T-cell (primary cell): ENCODE data around the gene PDIA5. TPM values are rescaled to one million over a fixed set of nuclear protein-coding genes. Genes with fewer than 3 reads are reported as not detected.

Source experiments
- ATAC-seq, 4 experiments: fragments of 200-7000 bp in 3 of 4; fragments of 150-1000 bp in 1 of 4; cut with Tn5 transposase; replicated peaks in 1 of 4; 1 replicate in 3 of 4; 2 replicates in 1 of 4; pipeline ENCODE4 v1.10.0; 2021; ENCODE audit warnings: moderate library complexity in 3 of 4, mild to moderate bottlenecking in 2 of 4, moderate number of reproducible peaks in 1 of 4
- CTCF ChIA-PET, 2 donors: fragments of 300-600 bp; sonication (Branson Sonifier 250); formaldehyde crosslinking; loops; one replicate each; lab custom pipeline; 2022; ENCODE audit warnings: antibody characterized with exemption in 2 of 2; lab: Charles Lee
- POLR2A ChIA-PET, 2 donors: fragments of 300-600 bp; sonication (Branson Sonifier 250); formaldehyde crosslinking; loops; one replicate each; lab custom pipeline; 2022; ENCODE audit warnings: antibody characterized with exemption in 2 of 2; lab: Charles Lee
- DNase-seq, 35 experiments: peaks; one replicate each; pipeline versions ENCODE4 v3.0.0 to v3.0.0-alpha.2; 2013 to 2023
- H3K27ac ChIP-seq: one replicate; pipeline ENCODE4 v1.5.1; 2013; ENCODE audit warnings: low read length
- H3K27me3 ChIP-seq, 2 experiments: replicated peaks in 1 of 2; 1 replicate in 1 of 2; 2 replicates in 1 of 2; pipeline versions ENCODE4 v1.6.1 to v1.7.0; 2013; ENCODE audit warnings: low read length in 1 of 2, mixed read lengths in 1 of 2; ENCODE audit not compliant: control insufficient read depth in 2 of 2, insufficient read depth in 2 of 2; ENCODE audit errors: extremely low read depth in 1 of 2
- H3K36me3 ChIP-seq, 2 donors: 1 replicate in 1 of 2; 2 replicates in 1 of 2; pipeline versions ENCODE4 v1.6.1 to v1.7.0; 2013; ENCODE audit warnings: low read length in 1 of 2; ENCODE audit not compliant: control insufficient read depth in 2 of 2, insufficient read depth in 1 of 2; ENCODE audit errors: extremely low read depth in 1 of 2
- H3K4me1 ChIP-seq, 2 experiments: 1 replicate in 1 of 2; 2 replicates in 1 of 2; pipeline versions ENCODE4 v1.6.1 to v1.7.0; 2013; ENCODE audit warnings: low read length in 2 of 2, mixed read lengths in 1 of 2; ENCODE audit not compliant: insufficient read depth in 2 of 2, control insufficient read depth in 1 of 2; ENCODE audit errors: extremely low read depth in 1 of 2
- H3K4me3 ChIP-seq, 2 donors: 1 replicate in 1 of 2; 2 replicates in 1 of 2; pipeline versions ENCODE4 v1.5.1 to v1.7.0; 2013; ENCODE audit warnings: mild to moderate bottlenecking in 2 of 2, low read length in 1 of 2, moderate library complexity in 1 of 2; ENCODE audit not compliant: control insufficient read depth in 1 of 2; ENCODE audit errors: extremely low read depth in 1 of 2
- H3K9me3 ChIP-seq: 2 replicates; pipeline ENCODE4 v1.7.0; 2013
- H3K27ac Mint-ChIP-seq, 2 donors: one replicate each; pipeline ENCODE4 v1.8.0; 2020 to 2021; ENCODE audit warnings: mild to moderate bottlenecking in 2 of 2, mixed read lengths in 2 of 2
- H3K27me3 Mint-ChIP-seq, 2 donors: one replicate each; pipeline ENCODE4 v1.8.0; 2021 to 2022; ENCODE audit warnings: mixed read lengths in 2 of 2
- H3K36me3 Mint-ChIP-seq: one replicate; pipeline ENCODE4 v1.8.0; 2021; ENCODE audit warnings: mixed read lengths
- H3K4me1 Mint-ChIP-seq, 3 donors: one replicate each; pipeline ENCODE4 v1.8.0; 2020 to 2022; ENCODE audit warnings: mixed read lengths in 3 of 3, mild to moderate bottlenecking in 1 of 3
- H3K4me3 Mint-ChIP-seq, 3 donors: one replicate each; pipeline ENCODE4 v1.8.0; 2020 to 2022; ENCODE audit warnings: mild to moderate bottlenecking in 3 of 3, mixed read lengths in 3 of 3, moderate library complexity in 3 of 3
- H3K9me3 Mint-ChIP-seq, 3 donors: one replicate each; pipeline ENCODE4 v1.8.0; 2020 to 2022; ENCODE audit warnings: mixed read lengths in 3 of 3
- WGBS: methylation state at CpG from one replicate; pipeline ENCODE4 v1.1.5; 2013; ENCODE audit warnings: missing lambda C conversion rate; ENCODE audit not compliant: insufficient coverage; 5-methylcytosine and 5-hydroxymethylcytosine counted together
- total RNA-seq, 35 experiments: library from RNA in 6 of 35; stranded (reverse) in 6 of 35; fragments of 120-200 nt in 1 of 35; gene quantifications; one replicate each; pipeline versions ENCODE4 v1.2.1 to v1.2.4 and lab custom pipeline; 2013 to 2026

Gene PDIA5
- total RNA-seq, 5 donors from 2014 or later (not counting 1 experiment from before 2014, with no cell fraction given), result 5.4 to 8.2 (median 7.0) TPM

DNA sequence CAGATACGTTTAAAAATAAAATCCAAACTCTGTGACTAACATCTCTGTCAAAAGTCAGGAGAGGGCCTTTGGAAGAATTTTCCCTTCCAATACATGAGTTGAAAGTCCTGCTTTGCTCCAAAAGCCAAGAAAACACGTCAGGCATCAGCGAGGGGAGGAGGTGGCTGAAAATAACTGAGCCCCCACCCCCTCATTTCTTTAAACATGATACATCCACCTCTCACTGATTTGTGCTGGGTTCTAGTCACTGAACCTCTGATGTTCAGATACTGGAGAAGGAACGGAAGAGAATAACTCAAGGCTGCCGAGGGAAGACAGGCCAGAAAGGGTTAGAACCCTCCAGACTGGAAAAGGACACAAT lies 29.8 kb upstream of the PDIA5 start:
- Mint-ChIP-seq H3K4me3 (no peak overlapping the region), H3K9me3 (no peaks in the 10 kb centered on the region), H3K27ac (no peak overlapping the region), H3K4me1 (no peaks in the 10 kb centered on the region), H3K36me3 (no peaks in the 10 kb centered on the region), H3K27me3 (peaks cover 54 to 55% of the 10 kb centered on the region in 2 donors)
- ATAC-seq (no peak), DNase-seq (no peak)
- ChIA-PET CTCF (interaction anchor here in 1 of 2 donors (1.5 kb wide), 1 partner anchor 9 kb away, joined by 4 read pairs; no protein-coding TSS in a partner anchor), POLR2A (no interaction called here)
- H3K4me3 ChIP-seq, result no peak overlapping the region
- no peaks in the 10 kb centered on the region for H3K36me3 ChIP-seq
- H3K4me1 ChIP-seq, result no peaks in the 10 kb centered on the region
- no peaks in the 10 kb centered on the region for H3K9me3 ChIP-seq
- H3K27me3 ChIP-seq, result peaks cover 0 to 12% of the 10 kb centered on the region in 2 experiments
- H3K27ac ChIP-seq, result no peak overlapping the region
- no CpG with 5 or more reads among the region's 5 CpGs for WGBS

DNA sequence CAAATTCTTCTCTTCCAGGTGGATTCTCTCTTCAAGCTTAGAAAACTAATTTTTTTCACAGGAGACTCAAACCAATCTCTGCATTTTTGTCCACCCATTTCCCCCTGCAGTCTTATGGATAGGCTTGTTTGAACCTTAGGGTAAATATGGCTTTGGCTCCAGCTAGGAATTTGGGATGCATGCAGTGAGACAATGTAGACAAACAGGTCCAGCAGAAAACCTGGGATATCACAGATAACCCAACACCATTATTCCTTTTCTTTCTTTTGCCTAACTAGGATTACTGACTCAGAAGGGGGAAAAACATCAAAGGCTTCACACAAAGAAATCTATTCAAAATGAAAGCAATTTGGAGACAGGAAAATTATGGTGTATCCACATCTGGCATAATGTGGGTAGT lies 28.1 kb upstream of the PDIA5 start:
- DNase-seq (no peak), ATAC-seq (no peak)
- H3K27me3 Mint-ChIP-seq, result peaks cover 55% of the 10 kb centered on the region in 2 donors
- H3K36me3 Mint-ChIP-seq, result no peaks in the 10 kb centered on the region
- Histone ChIP-seq H3K27me3 (peaks cover 0 to 11% of the 10 kb centered on the region in 2 experiments), H3K36me3 (no peaks in the 10 kb centered on the region), H3K27ac (no peak overlapping the region), H3K9me3 (no peaks in the 10 kb centered on the region), H3K4me1 (no peaks in the 10 kb centered on the region), H3K4me3 (no peak overlapping the region)
- H3K27ac Mint-ChIP-seq, result no peak overlapping the region
- no peaks in the 10 kb centered on the region for H3K9me3 Mint-ChIP-seq
- H3K4me1 Mint-ChIP-seq, result no peaks in the 10 kb centered on the region
- POLR2A ChIA-PET, result no interaction called here
- CTCF ChIA-PET, result no interaction called here
- no peak overlapping the region for H3K4me3 Mint-ChIP-seq

DNA sequence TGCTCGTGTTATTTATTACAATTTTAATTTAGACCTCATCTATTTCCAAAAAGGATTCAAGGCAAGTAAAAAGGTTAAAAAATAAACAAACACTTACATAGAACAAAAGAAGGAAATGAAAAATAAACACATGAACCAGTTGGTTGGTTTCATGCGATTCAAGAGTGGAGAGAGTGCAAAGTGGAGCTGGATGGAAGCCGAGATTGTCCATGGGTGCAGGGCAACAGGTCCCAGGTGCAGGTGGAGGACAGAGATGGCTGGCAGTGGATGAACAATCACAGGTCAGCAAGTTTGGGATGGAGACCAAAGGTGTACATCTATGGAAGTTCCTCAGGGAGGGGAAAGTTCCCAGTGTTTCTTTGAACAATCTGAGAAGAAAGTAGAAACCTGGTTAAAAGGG lies 27.6 kb upstream of the PDIA5 start:
- no peaks in the 10 kb centered on the region for H3K4me1 Mint-ChIP-seq
- no peak overlapping the region for H3K27ac Mint-ChIP-seq
- CTCF ChIA-PET, result no interaction called here
- DNase-seq (no peak), ATAC-seq (no peak)
- no peaks in the 10 kb centered on the region for H3K4me1 ChIP-seq
- H3K27me3 Mint-ChIP-seq, result peaks cover 52 to 55% of the 10 kb centered on the region in 2 donors
- no peak overlapping the region for H3K4me3 ChIP-seq
- H3K9me3 Mint-ChIP-seq, result no peaks in the 10 kb centered on the region
- no peak overlapping the region for H3K4me3 Mint-ChIP-seq
- no peak overlapping the region for H3K27ac ChIP-seq
- no peaks in the 10 kb centered on the region for H3K9me3 ChIP-seq
- WGBS, result 95% methylated on average over 2 of the region's 3 CpGs
- H3K36me3 Mint-ChIP-seq, result no peaks in the 10 kb centered on the region
- H3K36me3 ChIP-seq, result no peaks in the 10 kb centered on the region
- H3K27me3 ChIP-seq, result peaks cover 0 to 11% of the 10 kb centered on the region in 2 experiments
- POLR2A ChIA-PET, result no interaction called here

DNA sequence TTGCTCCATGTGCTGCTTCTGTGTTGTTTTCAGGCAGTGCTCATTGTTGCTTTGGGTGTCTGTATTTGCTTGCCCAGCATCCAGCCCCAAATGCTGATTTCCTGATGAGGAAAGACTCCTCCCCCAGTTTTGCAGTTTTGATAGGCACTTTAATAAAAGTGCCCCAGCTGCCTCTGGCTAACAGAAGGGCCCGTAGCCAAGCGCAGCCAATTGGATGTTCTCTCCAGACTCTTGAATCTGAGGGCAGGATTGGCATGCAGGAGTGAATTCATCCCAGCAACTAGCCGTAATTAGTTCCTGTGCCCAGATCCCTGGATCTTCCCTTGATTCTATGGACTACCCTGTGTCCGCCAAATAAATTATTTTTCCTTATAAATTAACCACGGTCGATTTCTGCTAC lies 24.4 kb upstream of the PDIA5 start:
- no peak overlapping the region for H3K4me3 ChIP-seq
- H3K9me3 ChIP-seq, result no peaks in the 10 kb centered on the region
- peaks cover 0 to 9% of the 10 kb centered on the region in 2 experiments for H3K27me3 ChIP-seq
- Mint-ChIP-seq H3K27ac (no peak overlapping the region), H3K27me3 (peaks cover 35 to 37% of the 10 kb centered on the region in 2 donors), H3K4me1 (no peaks in the 10 kb centered on the region), H3K36me3 (no peaks in the 10 kb centered on the region), H3K9me3 (no peaks in the 10 kb centered on the region), H3K4me3 (no peak overlapping the region)
- no peaks in the 10 kb centered on the region for H3K4me1 ChIP-seq
- ATAC-seq (no peak), DNase-seq (no peak)
- POLR2A ChIA-PET, result no interaction called here
- CTCF ChIA-PET, result no interaction called here
- no peak overlapping the region for H3K27ac ChIP-seq
- 95% methylated on average over 3 of the region's 6 CpGs for WGBS
- no peaks in the 10 kb centered on the region for H3K36me3 ChIP-seq

DNA sequence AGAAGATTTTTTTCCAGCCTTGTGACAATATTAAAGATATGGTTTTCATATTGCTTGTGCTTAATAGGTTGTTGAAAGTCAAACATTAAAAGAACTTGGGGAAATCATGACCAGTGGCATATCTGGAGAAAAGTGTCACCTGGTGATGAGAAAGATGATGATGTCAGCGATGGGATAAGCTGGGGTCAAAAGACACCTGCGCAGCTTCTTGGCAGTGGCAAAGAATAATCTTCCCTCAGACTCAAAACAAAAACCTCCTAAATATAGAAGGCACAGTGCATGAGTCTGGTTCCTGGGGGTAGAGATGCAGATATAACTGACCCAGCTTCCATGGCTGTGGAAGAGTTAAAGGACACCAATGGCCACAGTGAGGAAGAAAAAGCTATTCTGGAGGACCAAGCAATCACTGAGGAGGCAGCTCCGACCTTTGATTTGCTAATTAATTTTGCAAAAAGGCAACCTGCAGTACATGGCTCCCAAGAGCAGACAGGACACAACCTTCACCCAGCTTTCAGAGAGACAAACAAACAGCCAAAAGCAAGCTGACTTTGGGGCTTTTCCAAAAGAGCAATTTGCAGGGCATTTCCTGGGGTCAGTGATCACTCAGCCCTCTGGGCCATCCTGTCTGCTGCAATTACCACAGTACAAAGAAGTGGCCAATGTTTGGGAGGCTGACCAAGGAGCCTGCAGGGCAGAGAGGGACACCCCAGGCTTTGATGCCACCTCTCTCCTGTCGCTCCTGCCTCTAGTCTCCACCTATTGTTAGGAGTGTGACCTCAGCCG lies 21.7 kb upstream of the PDIA5 start:
- no CpG with 5 or more reads among the region's 5 CpGs for WGBS

DNA sequence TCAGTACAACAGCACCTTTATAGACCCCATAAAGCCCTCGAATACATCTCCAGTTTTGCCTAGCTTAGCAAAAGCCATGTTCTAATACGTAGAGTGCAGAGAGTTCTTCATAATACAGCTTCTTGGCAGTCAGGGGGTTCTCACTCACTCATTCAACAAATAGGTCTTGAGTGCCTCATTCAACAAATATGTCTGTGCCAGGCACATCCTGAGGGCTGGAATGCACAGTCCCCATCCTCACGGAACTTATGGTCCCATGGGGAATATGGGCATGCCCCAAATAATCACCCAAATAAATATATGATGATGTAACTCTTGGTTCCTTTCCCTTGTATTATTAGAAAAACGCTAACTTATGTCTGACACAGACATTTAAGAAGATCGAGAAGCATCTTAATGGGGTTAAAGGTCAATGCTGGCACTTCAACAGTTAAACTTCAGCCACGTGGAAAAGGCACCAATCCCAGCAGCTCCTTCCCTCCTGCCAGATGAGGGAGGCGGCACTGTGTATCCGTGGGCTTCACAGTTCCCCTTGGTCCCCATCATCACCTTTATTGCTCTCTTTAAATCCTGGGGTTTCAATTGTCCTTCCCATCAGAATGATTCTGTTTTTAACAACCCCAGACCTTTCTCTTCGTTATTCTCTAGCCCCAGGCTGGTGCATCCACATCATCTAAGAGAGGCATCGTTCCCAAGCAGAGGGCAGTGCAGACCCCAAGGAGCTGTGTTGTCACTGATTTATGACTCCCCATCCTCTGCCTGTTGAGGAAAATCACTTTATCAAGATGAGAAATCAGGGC lies 20.4 kb upstream of the PDIA5 start:
- peaks cover 11 to 23% of the 10 kb centered on the region in 2 donors for H3K27me3 Mint-ChIP-seq
- no peak overlapping the region for H3K27ac Mint-ChIP-seq
- no peaks in the 10 kb centered on the region for H3K9me3 ChIP-seq
- WGBS, result 81% methylated on average over 7 of the region's 10 CpGs
- no peak overlapping the region for H3K4me3 ChIP-seq
- no peaks in the 10 kb centered on the region for H3K36me3 ChIP-seq
- no peaks in the 10 kb centered on the region for H3K4me1 ChIP-seq
- CTCF ChIA-PET, result no interaction called here
- H3K27me3 ChIP-seq, result peaks cover 0 to 16% of the 10 kb centered on the region in 2 experiments
- DNase-seq (no peak), ATAC-seq (no peak)
- H3K9me3 Mint-ChIP-seq, result no peaks in the 10 kb centered on the region
- H3K27ac ChIP-seq, result no peak overlapping the region
- no peaks in the 10 kb centered on the region for H3K36me3 Mint-ChIP-seq
- no peaks in the 10 kb centered on the region for H3K4me1 Mint-ChIP-seq
- no peak overlapping the region for H3K4me3 Mint-ChIP-seq
- POLR2A ChIA-PET, result no interaction called here

More for the DNA sequence above, 21.7 kb upstream of the PDIA5 start:
- Mint-ChIP-seq H3K9me3 (no peaks in the 10 kb centered on the region), H3K4me3 (no peak overlapping the region), H3K36me3 (no peaks in the 10 kb centered on the region), H3K27ac (no peak overlapping the region), H3K4me1 (no peaks in the 10 kb centered on the region), H3K27me3 (peaks cover 17 to 27% of the 10 kb centered on the region in 2 donors)
- H3K4me1 ChIP-seq, result no peaks in the 10 kb centered on the region
- no peak overlapping the region for H3K27ac ChIP-seq
- ChIA-PET POLR2A (no interaction called here), CTCF (no interaction called here)
- H3K4me3 ChIP-seq, result no peak overlapping the region
- H3K36me3 ChIP-seq, result no peaks in the 10 kb centered on the region
- DNase-seq (no peak), ATAC-seq (no peak)
- H3K9me3 ChIP-seq, result no peaks in the 10 kb centered on the region
- peaks cover 0 to 13% of the 10 kb centered on the region in 2 experiments for H3K27me3 ChIP-seq
